ENCODE measurements around the gene PDE3A.
"Not testable (repeated sequence)": the region's sequence is repeated elsewhere in the genome, so short reads cannot be mapped to it uniquely, and the experiment has no call there.

Gene PDE3A

GRCh38 chr12:20368114-20368650 is at the start of gene PDE3A:
Gene PDE3A (plus strand): TSS chr12:20368537. CDS start chr12:20369285, 748 bp downstream.
- no peak for DNase-seq

- DNase-seq = no peak
These were observed 49.0 kb upstream of the PDE3A start for GRCh38 chr12:20319366-20319765.

- no peak for DNase-seq
These were observed 47.8 kb upstream of the PDE3A start for GRCh38 chr12:20320552-20320951.

- not testable (repeated sequence) for DNase-seq
These were observed 37.4 kb upstream of the PDE3A start for GRCh38 chr12:20330826-20331505.

- DNase-seq = no peak
These were observed 29.3 kb upstream of the PDE3A start for GRCh38 chr12:20339060-20339459.

- no peak for DNase-seq
These were observed 26.2 kb upstream of the PDE3A start for GRCh38 chr12:20342111-20342510.

GRCh38 chr12:20345866-20346265 is 22.5 kb upstream of the PDE3A start:
- no peak for DNase-seq

GRCh38 chr12:20350026-20350425 is 18.3 kb upstream of the PDE3A start:
- no peak for DNase-seq

- no peak for DNase-seq
These were observed 17.8 kb upstream of the PDE3A start for GRCh38 chr12:20350495-20350894.

GRCh38 chr12:20351406-20351805 is 16.9 kb upstream of the PDE3A start:
- DNase-seq = no peak

- no peak for DNase-seq
These were observed 12.3 kb upstream of the PDE3A start for GRCh38 chr12:20356048-20356447.

- DNase-seq = no peak
These were observed 7.9 kb upstream of the PDE3A start for GRCh38 chr12:20360407-20360806.

GRCh38 chr12:20361416-20361815 is 6.9 kb upstream of the PDE3A start:
- no peak for DNase-seq

GRCh38 chr12:20364501-20364900 is 3.8 kb upstream of the PDE3A start:
- DNase-seq = peak; percentile 6

- no peak for DNase-seq
These were observed 1.4 kb upstream of the PDE3A start for GRCh38 chr12:20366776-20367409.

- no peak for DNase-seq
These were observed 689 bp upstream of the PDE3A start for GRCh38 chr12:20367583-20368113.

GRCh38 chr12:20368651-20369304 is 441 bp downstream of the PDE3A start:
- no peak for DNase-seq

GRCh38 chr12:20369305-20370013 is 1.1 kb downstream of the PDE3A start:
- no peak for DNase-seq

GRCh38 chr12:20370014-20370386 is 1.7 kb downstream of the PDE3A start:
- no peak for DNase-seq

- DNase-seq = no peak
These were observed 2.7 kb downstream of the PDE3A start for GRCh38 chr12:20370866-20371519.

- no peak for DNase-seq
These were observed 4.2 kb downstream of the PDE3A start for GRCh38 chr12:20372326-20373096.

GRCh38 chr12:20374795-20375194 is 6.5 kb downstream of the PDE3A start:
- no peak for DNase-seq

Measured in NCI-H748 treated with DMSO at 0.1 percent for 48 hours (cell line).